GM06990 (cell line): ENCODE results near the gene MFAP2.
A peak's percentile ranks its signal among the peaks of the same experiment; 100 is the strongest.
"Not testable (repeated sequence)": the region's sequence is repeated elsewhere in the genome, so short reads cannot be mapped to it uniquely, and the experiment has no call there.

Source experiments
- DNase-seq: peaks from one replicate; pipeline ENCODE4 v3.0.0-alpha.2; 2011; ENCODE audit not compliant: insufficient read length; ENCODE audit errors: extremely low read depth
- H3K27me3 ChIP-seq: replicated peaks from 2 replicates; pipeline ENCODE4 v1.6.0; 2011; ENCODE audit warnings: low read length; ENCODE audit not compliant: control insufficient read depth, insufficient read depth
- H3K36me3 ChIP-seq: 2 replicates; pipeline ENCODE4 v1.5.1; 2011; ENCODE audit warnings: low read length; ENCODE audit not compliant: control insufficient read depth, insufficient read depth
- H3K4me3 ChIP-seq: replicated peaks from 2 replicates; pipeline ENCODE4 v1.5.1; 2011; ENCODE audit warnings: low read depth, mild to moderate bottlenecking, control low read depth, low read length
- CTCF ChIP-seq: IDR thresholded peaks from 2 replicates; pipeline ENCODE4 v1.5.1; 2011; ENCODE audit warnings: low read length, control low read depth, mild to moderate bottlenecking, inconsistent platforms; ENCODE audit not compliant: insufficient read depth, poor library complexity, severe bottlenecking

MFAP2 gene

GRCh38 chr1:16965486-16966067 lies 14.8 kb downstream of the MFAP2 start:
- H3K4me3 ChIP-seq: no peak overlapping the region
- DNase-seq: no peak
- H3K36me3 ChIP-seq: no peaks in the 10 kb centered on the region
- TF ChIP-seq CTCF: no peak
- H3K27me3 ChIP-seq: no peaks in the 10 kb centered on the region

- not testable (repeated sequence) for H3K4me3 ChIP-seq, H3K27me3 ChIP-seq, DNase-seq, H3K36me3 ChIP-seq
Observed at GRCh38 chr1:16964169-16964568, 16.3 kb downstream of the MFAP2 start.

- no peak for TF ChIP-seq CTCF
- no peaks in the 10 kb centered on the region for H3K36me3 ChIP-seq
- peak overlapping the region; percentile 52; the same call in 1 of the 2 replicates for H3K4me3 ChIP-seq
- DNase-seq: no peak
- no peaks in the 10 kb centered on the region for H3K27me3 ChIP-seq
Observed at GRCh38 chr1:16961297-16962133, 18.9 kb downstream of the MFAP2 start.

- no peaks in the 10 kb centered on the region for H3K36me3 ChIP-seq
- DNase-seq: peak; percentile 80
- TF ChIP-seq CTCF: peak; percentile 91
- H3K27me3 ChIP-seq: no peaks in the 10 kb centered on the region
- peak overlapping the region; percentile 52 for H3K4me3 ChIP-seq
Observed at GRCh38 chr1:16960560-16961296, 19.7 kb downstream of the MFAP2 start.

GRCh38 chr1:16958475-16958874 lies 21.9 kb downstream of the MFAP2 start:
- TF ChIP-seq CTCF: no peak
- no peak overlapping the region for H3K4me3 ChIP-seq
- no peaks in the 10 kb centered on the region for H3K36me3 ChIP-seq

GRCh38 chr1:16957731-16958130 lies 22.7 kb downstream of the MFAP2 start:
- TF ChIP-seq CTCF: no peak
- Histone ChIP-seq H3K4me3 (no peak overlapping the region), H3K36me3 (no peaks in the 10 kb centered on the region), H3K27me3 (no peaks in the 10 kb centered on the region)
- DNase-seq: no peak

More at GRCh38 chr1:16958475-16958874, 21.9 kb downstream of the MFAP2 start:
- DNase-seq: no peak
- H3K27me3 ChIP-seq: no peaks in the 10 kb centered on the region
